Adrenal gland (tissue), 12 donors: Measurements from ENCODE around the gene RASA4B. TPM values are rescaled to one million over a fixed set of nuclear protein-coding genes. Genes with fewer than 3 reads are reported as not detected.

Source experiments
- DNase-seq, 7 donors: peaks; one replicate each; pipeline ENCODE4 v3.0.0-alpha.2; 2019 to 2020
- H3K27ac ChIP-seq, 5 donors: fragments of 200-600 bp; sonication (generic) in 4 of 5; 1 replicate in 3 of 5; 2 replicates in 2 of 5; pipeline versions ENCODE4 v1.5.1 to v1.8.0; 2016 to 2020; ENCODE audit warnings: mild to moderate bottlenecking in 1 of 5
- H3K27me3 ChIP-seq: fragments of 200-600 bp; 2 replicates; pipeline ENCODE4 v1.8.0; 2021
- H3K36me3 ChIP-seq, 2 donors: fragments of 200-600 bp; replicated peaks in 1 of 2; 1 replicate in 1 of 2; 2 replicates in 1 of 2; pipeline versions ENCODE4 v1.5.1 to v1.8.0; 2018 to 2022
- H3K4me1 ChIP-seq, 2 donors: fragments of 200-600 bp; replicated peaks in 1 of 2; 1 replicate in 1 of 2; 2 replicates in 1 of 2; pipeline versions ENCODE4 v1.5.1 to v1.8.0; 2018 to 2021
- H3K4me3 ChIP-seq, 4 donors: fragments of 200-600 bp; sonication (generic) in 3 of 4; one replicate each; pipeline ENCODE4 v1.5.1; 2016 to 2018
- H3K9me3 ChIP-seq, 3 donors: fragments of 200-600 bp; sonication (generic) in 1 of 3; replicated peaks in 1 of 3; 1 replicate in 2 of 3; 2 replicates in 1 of 3; pipeline versions ENCODE4 v1.5.1 to v1.8.0; 2016 to 2021
- POLR2A ChIP-seq, 2 donors: fragments of 450-650 bp; IDR thresholded peaks; one replicate each; pipeline ENCODE4 v1.6.1; 2017; ENCODE audit warnings: antibody characterized with exemption in 2 of 2, mild to moderate bottlenecking in 2 of 2, moderate library complexity in 1 of 2
- WGBS, 4 donors: extraction: QIAGEN DNeasy Blood & Tissue Kit in 2 of 4; methylation state at CpG; one replicate each; pipeline versions ENCODE4 v1.1.5 to v1.1.7; 2013 to 2017; 5-methylcytosine and 5-hydroxymethylcytosine counted together
- intact Hi-C, 2 donors: fragments of 100-400 bp; cut with DNase I; formaldehyde crosslinking; loops; one replicate each; pipeline versions ENCODE4 v1.14.1 to v1.15.0; 2022 to 2023
- polyA plus RNA-seq, 3 donors: library from polyadenylated mRNA; stranded (reverse); fragments of 200-250 nt in 2 of 3; fragments of 350-450 nt in 1 of 3; fragmentation: Illumina TruSeq in 1 of 3; extraction: RNeasy Lipid Tissue Mini Kit (QIAGEN cat#74804) in 1 of 3; gene quantifications; one replicate each; pipeline ENCODE4 v1.2.3, GENCODE V29; 2013 to 2014
- total RNA-seq, 9 donors: library from RNA; depleted of rRNA in 4 of 9; stranded (reverse); fragments of >200 nt in 4 of 9; fragments of 120-200 nt in 1 of 9; fragmentation: NEBNext Ultra II Directional in 1 of 9; extraction: Animal tissue kit (Norgen Biotek cat#: 25700) in 1 of 9; gene quantifications; one replicate each; pipeline versions ENCODE4 v1.1.0 to v1.2.4, GENCODE V29; 2013 to 2023
- TF ChIP-seq, protein P1 (sequence below), 6 experiments: fragments of 450-650 bp in 4 of 6; fragments of 200-600 bp in 2 of 6; sonication (generic) in 1 of 6; IDR thresholded peaks; 1 replicate in 5 of 6; 2 replicates in 1 of 6; pipeline versions ENCODE4 v1.5.1 to v1.8.0; 2016 to 2021; ENCODE audit warnings: antibody characterized with exemption in 6 of 6, mild to moderate bottlenecking in 2 of 6, moderate library complexity in 1 of 6
- donor health status: healthy with polysubstance abuse.
- donor health status: Bipolar disorder and iron deficiency.
- donor health status: DM: yes; HTN: yes; CAD: no.
- donor health status: DM: no; HTN: no; CAD: no.
- donor health status: DM: no; HTN: no; CAD: no.
- donor health status: DM: yes; HTN: yes; CAD: no.

The RASA4B gene
- total and polyA plus RNA-seq, 12 donors = 1.9 to 150 (median 24.6) TPM

GRCh38 chr7:102469351-102469971 is 48.1 kb downstream of the RASA4B start:
- no peak for TF ChIP-seq POLR2A (IDR thresholded peaks at IDR 0.05)
- TF ChIP-seq, protein P1, sequence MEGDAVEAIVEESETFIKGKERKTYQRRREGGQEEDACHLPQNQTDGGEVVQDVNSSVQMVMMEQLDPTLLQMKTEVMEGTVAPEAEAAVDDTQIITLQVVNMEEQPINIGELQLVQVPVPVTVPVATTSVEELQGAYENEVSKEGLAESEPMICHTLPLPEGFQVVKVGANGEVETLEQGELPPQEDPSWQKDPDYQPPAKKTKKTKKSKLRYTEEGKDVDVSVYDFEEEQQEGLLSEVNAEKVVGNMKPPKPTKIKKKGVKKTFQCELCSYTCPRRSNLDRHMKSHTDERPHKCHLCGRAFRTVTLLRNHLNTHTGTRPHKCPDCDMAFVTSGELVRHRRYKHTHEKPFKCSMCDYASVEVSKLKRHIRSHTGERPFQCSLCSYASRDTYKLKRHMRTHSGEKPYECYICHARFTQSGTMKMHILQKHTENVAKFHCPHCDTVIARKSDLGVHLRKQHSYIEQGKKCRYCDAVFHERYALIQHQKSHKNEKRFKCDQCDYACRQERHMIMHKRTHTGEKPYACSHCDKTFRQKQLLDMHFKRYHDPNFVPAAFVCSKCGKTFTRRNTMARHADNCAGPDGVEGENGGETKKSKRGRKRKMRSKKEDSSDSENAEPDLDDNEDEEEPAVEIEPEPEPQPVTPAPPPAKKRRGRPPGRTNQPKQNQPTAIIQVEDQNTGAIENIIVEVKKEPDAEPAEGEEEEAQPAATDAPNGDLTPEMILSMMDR (IDR thresholded peaks at IDR 0.05) = no peak
- H3K9me3 ChIP-seq = no peaks in the 10 kb centered on the region
- peaks cover 16 to 27% of the 10 kb centered on the region in 2 donors for H3K4me1 ChIP-seq
- intact Hi-C loops = loop anchor here in 1 of 2 donors (10.0 kb wide), 1 partner anchor 55 kb away; no protein-coding TSS in a partner anchor
- 35 to 72% (median 57%) methylated on average over 5 to 24 of the region's 24 CpGs for WGBS, 4 donors
- no peaks in the 10 kb centered on the region for H3K27me3 ChIP-seq
- peaks cover 0 to 18% of the 10 kb centered on the region in 2 donors for H3K36me3 ChIP-seq
- H3K27ac ChIP-seq = peak overlapping the region in 4 of 5 donors; percentile 21 to 72 (median 43)
- DNase-seq = peak in 6 of 7 donors; percentile 49 to 81 (median 78)
- H3K4me3 ChIP-seq = no peak overlapping the region

DNA sequence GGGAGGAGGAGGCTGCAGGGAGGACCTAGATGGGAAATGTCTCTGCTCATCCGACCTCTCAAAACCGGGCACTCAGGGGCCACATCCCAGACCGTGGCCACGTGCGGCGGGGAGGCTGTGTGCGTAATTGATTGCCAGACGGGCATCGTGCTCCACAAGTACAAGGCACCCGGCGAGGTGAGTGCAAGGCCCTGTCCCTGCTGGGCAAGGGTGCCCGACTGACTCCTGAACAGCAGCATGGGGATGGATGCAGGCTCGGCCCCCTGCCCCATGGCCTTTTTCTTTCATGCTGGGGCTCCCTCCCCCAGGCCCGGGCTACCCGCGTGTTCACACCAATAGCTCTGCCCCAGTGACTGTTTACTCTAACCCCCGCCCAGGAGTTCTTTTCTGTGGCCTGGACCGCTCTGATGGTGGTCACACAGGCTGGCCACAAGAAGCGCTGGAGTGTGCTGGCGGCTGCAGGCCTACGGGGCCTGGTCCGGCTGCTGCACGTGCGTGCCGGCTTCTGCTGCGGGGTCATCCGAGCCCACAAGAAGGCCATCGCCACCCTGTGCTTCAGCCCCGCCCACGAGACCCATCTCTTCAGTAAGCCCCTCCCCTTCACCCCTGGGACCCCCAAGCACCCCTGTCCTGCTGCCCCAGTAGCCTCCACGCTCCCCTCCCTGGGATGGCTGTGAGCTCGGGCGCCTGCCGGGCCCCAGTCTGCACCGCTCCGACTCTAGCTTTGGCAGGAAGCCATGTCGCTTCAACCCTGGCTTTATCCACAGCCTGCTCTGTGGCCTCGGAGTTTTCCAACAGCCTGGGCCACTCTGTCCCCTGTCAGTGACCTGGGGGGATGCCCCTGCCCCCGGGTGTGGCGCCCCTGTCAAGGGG is 48.9 kb downstream of the RASA4B start:
- peaks cover 20 to 31% of the 10 kb centered on the region in 2 donors for H3K4me1 ChIP-seq
- no peaks in the 10 kb centered on the region for H3K9me3 ChIP-seq
- peaks cover 0 to 18% of the 10 kb centered on the region in 2 donors for H3K36me3 ChIP-seq
- peak overlapping the region in 4 of 5 donors; percentile 21 to 72 (median 43) for H3K27ac ChIP-seq
- no peaks in the 10 kb centered on the region for H3K27me3 ChIP-seq
- intact Hi-C loops = loop anchor here in 1 of 2 donors (10.0 kb wide), 1 partner anchor 54 kb away; no protein-coding TSS in a partner anchor
- TF ChIP-seq, protein P1 (IDR thresholded peaks at IDR 0.05) = no peak
- no peak for TF ChIP-seq POLR2A (IDR thresholded peaks at IDR 0.05)
- no peak overlapping the region for H3K4me3 ChIP-seq
- peak; percentile 74 to 90 (median 83) for DNase-seq
- 55 to 66% (median 58%) methylated on average over 16 to 40 of the region's 40 CpGs for WGBS, 4 donors

DNA sequence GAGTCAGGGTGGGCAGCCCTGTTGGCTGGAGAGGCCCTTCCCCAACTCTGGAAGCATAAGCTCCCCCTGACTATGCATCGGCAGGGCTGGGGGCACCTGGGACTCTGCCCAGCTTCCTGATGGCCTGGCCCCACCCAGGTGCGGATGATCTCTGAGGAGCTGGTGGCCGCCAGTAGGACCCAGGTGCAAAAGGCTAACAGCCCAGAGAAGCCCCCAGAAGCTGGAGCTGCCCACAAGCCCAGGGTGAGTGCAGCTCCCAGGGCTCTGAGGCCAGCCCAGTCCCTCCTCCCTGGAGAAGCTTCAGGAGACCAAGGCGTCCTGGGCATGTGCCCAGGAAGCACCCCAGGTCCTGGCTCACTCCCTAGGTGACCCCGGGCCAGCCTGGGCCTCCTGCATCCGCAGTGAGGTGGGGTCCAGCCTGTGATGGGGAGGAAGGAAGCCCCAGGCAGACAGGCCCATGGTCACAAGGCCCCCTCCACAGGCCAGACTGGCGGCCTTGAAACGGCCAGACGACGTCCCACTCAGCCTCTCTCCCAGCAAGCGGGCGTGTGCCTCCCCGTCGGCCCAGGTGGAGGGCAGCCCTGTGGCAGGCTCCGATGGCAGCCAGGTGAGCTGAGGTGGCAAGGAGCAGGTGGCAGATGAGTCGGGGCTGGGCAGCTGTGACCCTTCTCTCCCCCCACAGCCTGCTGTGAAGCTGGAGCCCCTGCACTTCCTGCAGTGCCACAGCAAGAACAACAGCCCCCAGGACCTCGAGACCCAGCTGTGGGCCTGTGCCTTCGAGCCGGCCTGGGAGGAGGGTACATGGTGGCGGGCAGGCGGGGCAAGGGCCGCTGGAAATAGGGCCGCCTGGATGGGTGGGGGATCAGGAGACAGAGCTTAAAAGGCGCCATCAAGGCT is 49.7 kb downstream of the RASA4B start:
- DNase-seq = peak in 1 of 7 donors; percentile 32
- intact Hi-C loops = loop anchor here in 1 of 2 donors (10.0 kb wide), 1 partner anchor 53 kb away; no protein-coding TSS in a partner anchor
- H3K27me3 ChIP-seq = no peaks in the 10 kb centered on the region
- H3K36me3 ChIP-seq = peaks cover 0 to 9% of the 10 kb centered on the region in 2 donors
- no peak for TF ChIP-seq POLR2A (IDR thresholded peaks at IDR 0.05)
- TF ChIP-seq, protein P1 (IDR thresholded peaks at IDR 0.05) = no peak
- H3K4me3 ChIP-seq = no peak overlapping the region
- peak overlapping the region in 2 of 5 donors; percentile 30 to 72 for H3K27ac ChIP-seq
- 74 to 91% (median 75%) methylated on average over 4 to 24 of the region's 24 CpGs for WGBS, 4 donors
- H3K9me3 ChIP-seq = no peaks in the 10 kb centered on the region
- peaks cover 27 to 33% of the 10 kb centered on the region in 2 donors for H3K4me1 ChIP-seq
